NCI-H524 (cell line): ENCODE results near the gene NDST1.

Experiments used
- DNase-seq, 2 experiments: peaks; one replicate each; lab custom pipeline; 2025; lab: John Stamatoyannopoulos, UW

The NDST1 gene

GRCh38 chr5:150606476-150606875, 98.5 kb downstream of the NDST1 start:
- no peak for DNase-seq

GRCh38 chr5:150607105-150607504, 99.2 kb downstream of the NDST1 start:
- no peak for DNase-seq
